WERI-Rb-1 (cell line): ENCODE data around the gene ZGPAT.

Experiments
- DNase-seq: peaks from one replicate; pipeline ENCODE4 v3.0.0-alpha.2; 2020
- H3K27ac ChIP-seq: fragments of 250-450 bp; sonication (Bioruptor Pico); 2 replicates; pipeline ENCODE4 v1.5.1; 2020; ENCODE audit warnings: mild to moderate bottlenecking, moderate library complexity
- H3K27me3 ChIP-seq: fragments of 250-450 bp; sonication (Bioruptor Pico); 2 replicates; pipeline ENCODE4 v1.5.1; 2021; ENCODE audit warnings: mild to moderate bottlenecking, low read depth, moderate library complexity; ENCODE audit not compliant: insufficient read depth, severe bottlenecking
- H3K36me3 ChIP-seq: fragments of 250-450 bp; sonication (Bioruptor Pico); 2 replicates; pipeline ENCODE4 v1.5.1; 2020; ENCODE audit warnings: mild to moderate bottlenecking, moderate library complexity
- H3K4me3 ChIP-seq: 2 replicates; pipeline ENCODE4 v1.5.1; 2011; ENCODE audit warnings: low read depth, mild to moderate bottlenecking, control low read depth, low read length
- H3K9me3 ChIP-seq: fragments of 250-450 bp; sonication (Bioruptor Pico); 2 replicates; pipeline ENCODE4 v1.5.1; 2021; ENCODE audit warnings: mild to moderate bottlenecking, moderate library complexity; ENCODE audit not compliant: severe bottlenecking
- CTCF ChIP-seq: IDR thresholded peaks from 2 replicates; pipeline ENCODE4 v1.5.1; 2011; ENCODE audit warnings: low read depth, mild to moderate bottlenecking, control low read depth, inconsistent platforms, low read length

ZGPAT gene

GRCh38 chr20:63782051-63782471 lies 74.2 kb downstream of the ZGPAT start:
- TF ChIP-seq CTCF, result no peak
- no peaks in the 10 kb centered on the region for H3K36me3 ChIP-seq
- no peak overlapping the region for H3K4me3 ChIP-seq
- no peaks in the 10 kb centered on the region for H3K9me3 ChIP-seq
- DNase-seq, result no peak
- H3K27ac ChIP-seq, result no peak overlapping the region
- H3K27me3 ChIP-seq, result no peaks in the 10 kb centered on the region

- no peaks in the 10 kb centered on the region for H3K9me3 ChIP-seq
- no peak overlapping the region for H3K27ac ChIP-seq
- no peaks in the 10 kb centered on the region for H3K36me3 ChIP-seq
- DNase-seq, result no peak
- H3K27me3 ChIP-seq, result no peaks in the 10 kb centered on the region
- no peak for TF ChIP-seq CTCF
- no peak overlapping the region for H3K4me3 ChIP-seq
Observed at GRCh38 chr20:63782521-63782971, 74.7 kb downstream of the ZGPAT start.

- Histone ChIP-seq H3K9me3 (no peaks in the 10 kb centered on the region), H3K4me3 (no peak overlapping the region), H3K36me3 (no peaks in the 10 kb centered on the region), H3K27me3 (no peaks in the 10 kb centered on the region), H3K27ac (no peak overlapping the region)
- DNase-seq, result no peak
- TF ChIP-seq CTCF, result no peak
Observed at GRCh38 chr20:63783970-63784369, 76.1 kb downstream of the ZGPAT start.

GRCh38 chr20:63785691-63786131 lies 77.9 kb downstream of the ZGPAT start:
- H3K27me3 ChIP-seq, result no peaks in the 10 kb centered on the region
- DNase-seq, result no peak
- H3K27ac ChIP-seq, result no peak overlapping the region
- H3K36me3 ChIP-seq, result no peaks in the 10 kb centered on the region
- no peak overlapping the region for H3K4me3 ChIP-seq
- H3K9me3 ChIP-seq, result no peaks in the 10 kb centered on the region
- no peak for TF ChIP-seq CTCF
